HG02943 (cell line): ENCODE data around the gene NKAIN2.
"Not testable (repeated sequence)": the region's sequence is repeated elsewhere in the genome, so short reads cannot be mapped to it uniquely, and the experiment has no call there.

ENCODE experiments used
- ATAC-seq: cut with Tn5 transposase; IDR thresholded peaks from one replicate; pipeline ENCODE4 v1.9.1; 2021; ENCODE audit warnings: mild to moderate bottlenecking, low read depth, moderate library complexity; ENCODE audit not compliant: unreplicated experiment

The NKAIN2 gene

DNA sequence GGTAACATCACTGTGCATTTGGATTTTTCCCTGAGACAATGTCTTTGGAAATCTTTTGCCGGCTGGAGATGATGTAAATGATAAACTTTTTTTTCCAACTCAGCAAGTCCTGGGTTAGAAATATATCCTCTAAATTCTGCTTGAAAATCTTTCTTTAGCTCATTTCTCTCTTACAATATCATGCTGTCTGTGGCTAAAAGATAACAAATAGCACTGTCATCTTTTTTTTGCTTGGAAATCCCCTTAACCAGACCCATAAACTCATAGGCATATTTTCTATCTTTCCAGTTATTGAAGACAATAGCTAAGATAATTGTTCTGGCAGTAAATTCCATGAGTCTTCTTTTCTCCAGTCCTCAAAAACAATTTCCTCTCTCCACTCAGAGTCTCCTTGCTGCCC lies 481.5 kb downstream of the NKAIN2 start:
- no peak for ATAC-seq

- no peak for ATAC-seq
These were observed 491.0 kb downstream of the NKAIN2 start for GRCh38 chr6:124294574-124295200.

DNA sequence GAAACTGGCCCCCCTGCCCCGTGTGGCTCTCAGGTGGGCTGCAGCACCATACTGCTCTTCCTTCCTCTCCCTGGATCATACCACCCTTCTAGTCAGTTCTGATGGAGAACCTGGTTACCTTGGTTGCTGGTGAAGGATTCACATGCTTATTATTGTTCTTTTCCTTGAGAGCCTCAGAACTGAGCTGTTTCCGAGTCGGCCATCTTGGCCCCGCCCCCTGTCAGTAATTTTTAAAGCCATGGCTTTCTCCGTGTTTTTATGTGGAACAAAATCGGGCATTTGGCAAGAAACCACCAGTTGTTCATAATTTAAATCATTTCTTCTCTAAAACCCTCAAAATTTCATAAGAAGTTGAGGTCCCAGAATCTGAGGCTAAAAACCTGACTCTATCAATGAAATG lies 493.8 kb downstream of the NKAIN2 start:
- ATAC-seq = no peak

DNA sequence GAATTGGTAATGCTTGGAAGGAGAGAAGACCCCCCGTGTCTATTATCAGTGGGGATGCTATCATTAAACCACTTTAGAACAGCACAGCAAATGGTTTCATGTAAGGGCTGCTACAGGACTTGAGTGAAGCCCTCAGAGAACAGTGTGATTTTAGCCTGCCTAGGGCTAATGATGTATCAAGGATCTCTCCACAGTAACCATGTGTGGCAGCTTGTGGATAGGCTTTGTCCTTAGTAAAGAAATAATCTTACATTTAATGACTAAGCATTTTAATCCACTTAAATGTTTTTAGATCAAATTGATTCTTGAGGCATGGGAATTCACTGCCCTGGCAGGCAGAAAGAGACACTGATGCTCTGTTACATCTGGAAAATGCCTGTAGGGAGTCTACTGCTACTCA lies 495.1 kb downstream of the NKAIN2 start:
- ATAC-seq = no peak

DNA sequence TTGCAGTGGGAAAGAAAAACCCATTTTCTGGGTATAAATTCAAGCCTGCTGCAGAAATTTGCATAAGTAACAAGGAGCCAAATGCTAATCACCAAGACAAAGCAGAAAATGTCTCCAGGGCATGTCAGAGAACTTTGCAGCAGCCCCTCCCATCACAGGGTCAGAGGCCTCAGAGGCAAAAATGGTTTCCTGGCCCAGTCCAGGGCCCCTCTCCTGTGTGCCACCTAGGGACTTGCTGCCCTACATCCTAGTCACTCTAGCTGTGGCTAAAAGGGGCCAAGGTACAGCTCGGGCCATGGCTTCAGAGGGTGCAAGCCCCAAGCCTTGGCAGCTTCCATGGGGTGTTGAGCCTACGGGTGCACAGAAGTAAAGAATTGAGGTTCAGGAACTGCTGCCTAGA lies 497.2 kb downstream of the NKAIN2 start:
- ATAC-seq = not testable (repeated sequence)

DNA sequence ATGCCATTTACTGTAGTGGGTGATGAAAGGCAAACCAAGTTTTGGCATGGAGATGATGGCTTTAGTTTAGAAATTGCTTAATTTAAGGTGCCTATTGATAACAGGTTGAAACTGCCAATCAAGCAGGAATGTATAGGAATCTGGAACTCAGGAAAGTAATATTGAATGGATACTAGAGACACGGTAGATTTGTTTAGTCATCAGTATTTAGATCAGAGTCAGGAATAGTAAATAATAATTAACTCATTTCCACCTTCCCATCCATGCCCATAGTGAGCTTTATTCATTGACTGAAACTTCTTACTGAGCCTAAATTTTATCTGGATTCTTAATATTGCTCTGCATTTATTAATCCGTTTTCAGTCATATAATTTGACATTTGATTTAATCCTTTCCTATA lies 500.3 kb downstream of the NKAIN2 start:
- ATAC-seq = no peak

- no peak for ATAC-seq
These were observed 506.5 kb downstream of the NKAIN2 start for GRCh38 chr6:124310139-124310538.

DNA sequence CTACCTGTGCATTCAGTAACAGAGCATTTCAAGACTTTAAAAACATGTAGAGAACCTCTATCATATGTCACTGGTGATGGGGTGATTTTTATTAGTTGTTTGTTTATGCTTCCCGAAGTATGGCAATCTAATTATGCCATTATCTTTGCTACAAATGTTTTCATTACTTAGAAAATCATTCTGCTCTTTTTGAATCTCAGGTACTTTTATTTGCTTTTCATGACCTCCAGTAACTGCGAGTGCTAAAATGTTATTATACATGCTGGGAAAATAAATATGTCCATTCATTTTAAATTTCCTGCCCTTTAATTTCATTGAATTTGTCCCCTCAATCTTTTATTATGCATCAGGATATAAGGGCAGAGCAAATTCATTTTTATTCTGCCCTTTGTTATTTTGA lies 515.7 kb downstream of the NKAIN2 start:
- ATAC-seq = no peak

GRCh38 chr6:124324237-124324636 lies 520.6 kb downstream of the NKAIN2 start:
- ATAC-seq = no peak

DNA sequence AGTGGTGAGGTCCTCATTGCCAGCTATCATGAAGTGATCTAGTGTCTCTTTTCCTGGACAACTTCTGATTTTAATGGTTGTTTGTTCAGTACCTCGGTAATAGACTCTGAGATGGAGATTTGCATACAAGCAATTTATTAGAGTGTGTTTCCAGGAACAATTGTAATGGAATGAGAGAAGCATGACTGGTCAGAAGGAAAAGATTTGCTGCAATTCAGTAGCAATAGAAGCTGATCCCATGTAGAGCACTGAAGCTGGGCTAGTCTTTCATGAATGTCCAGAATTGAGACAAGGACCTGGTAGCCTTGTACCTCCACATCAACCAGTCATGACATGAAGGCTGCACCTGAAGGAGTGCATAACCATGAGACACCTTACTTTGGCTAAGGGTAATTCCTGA lies 526.5 kb downstream of the NKAIN2 start:
- no peak for ATAC-seq

- ATAC-seq = no peak
These were observed 530.7 kb downstream of the NKAIN2 start for GRCh38 chr6:124334359-124334758.

DNA sequence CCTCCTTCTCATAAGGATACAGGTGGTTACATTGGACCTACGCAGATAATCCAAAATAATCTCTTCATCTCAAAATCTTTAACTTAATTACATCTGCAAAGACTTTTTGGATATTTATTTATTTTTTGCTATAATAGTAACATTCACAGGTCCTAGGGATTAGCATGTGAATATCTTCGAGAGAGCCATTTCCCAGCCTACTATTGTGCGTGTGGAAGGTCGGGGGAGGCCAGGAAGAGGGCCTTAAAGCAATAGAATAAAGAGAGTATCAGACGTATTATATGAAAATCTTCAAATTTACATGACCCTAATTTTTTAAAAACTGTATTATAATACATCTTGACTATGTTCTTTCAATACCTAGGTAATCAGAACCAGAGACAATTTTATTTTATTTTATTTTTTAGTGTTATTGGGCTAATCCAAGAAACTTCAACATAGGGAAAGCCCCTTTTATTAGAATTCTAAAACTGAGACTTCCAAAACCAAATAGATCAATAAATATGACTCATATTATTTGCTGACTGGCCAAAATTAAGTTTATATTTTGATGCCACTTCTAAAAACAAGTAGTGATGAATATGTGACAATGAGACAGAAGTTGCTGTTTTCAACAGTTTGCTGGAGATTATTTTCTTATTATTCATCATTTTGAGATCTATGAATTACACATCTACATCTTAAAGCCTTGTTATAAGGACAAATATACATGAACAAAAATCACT lies 536.1 kb downstream of the NKAIN2 start:
- no peak for ATAC-seq

DNA sequence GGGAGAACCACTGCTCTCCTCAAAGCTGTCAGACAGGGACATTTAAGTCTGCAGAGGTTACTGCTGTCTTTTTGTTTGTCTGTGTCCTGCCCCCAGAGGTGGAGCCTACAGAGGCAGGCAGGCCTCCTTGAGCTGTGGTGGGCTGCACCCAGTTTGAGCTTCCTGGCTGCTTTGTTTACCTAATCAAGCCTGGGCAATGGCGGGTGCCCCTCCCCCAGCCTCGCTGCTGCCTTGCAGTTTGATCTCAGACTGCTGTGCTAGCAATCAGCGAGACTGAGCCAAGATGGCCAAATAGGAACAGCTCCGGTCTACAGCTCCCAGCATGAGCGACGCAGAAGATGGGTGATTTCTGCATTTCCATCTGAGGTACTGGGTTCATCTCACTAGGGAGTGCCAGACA lies 544.7 kb downstream of the NKAIN2 start:
- ATAC-seq = not testable (repeated sequence)

- ATAC-seq = no peak
These were observed 551.5 kb downstream of the NKAIN2 start for GRCh38 chr6:124355146-124355545.

DNA sequence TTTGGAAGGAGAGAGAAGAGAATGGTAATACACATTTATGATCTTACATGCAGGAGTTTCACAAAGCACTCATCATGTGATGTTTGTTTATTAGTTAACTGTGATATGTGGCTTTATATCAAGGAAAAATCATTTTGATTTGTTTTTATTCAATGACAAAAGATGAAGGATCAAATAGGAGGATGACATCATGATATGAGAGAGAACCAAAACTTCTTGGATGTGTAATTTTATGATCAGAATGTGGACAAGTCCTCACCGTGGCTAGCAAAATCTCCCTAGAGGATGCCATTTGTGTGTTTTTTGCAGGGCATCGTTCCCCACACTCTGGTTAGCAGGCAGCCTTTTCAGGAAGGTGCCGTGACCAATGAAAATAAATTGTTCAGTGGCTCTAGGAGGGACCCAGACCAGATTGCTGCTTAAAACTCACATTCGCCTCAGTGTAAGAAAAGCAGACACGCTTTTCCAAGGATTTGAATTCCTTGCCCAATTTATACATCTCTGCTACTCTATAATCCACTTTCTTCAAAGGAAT lies 552.7 kb downstream of the NKAIN2 start:
- ATAC-seq = no peak

DNA sequence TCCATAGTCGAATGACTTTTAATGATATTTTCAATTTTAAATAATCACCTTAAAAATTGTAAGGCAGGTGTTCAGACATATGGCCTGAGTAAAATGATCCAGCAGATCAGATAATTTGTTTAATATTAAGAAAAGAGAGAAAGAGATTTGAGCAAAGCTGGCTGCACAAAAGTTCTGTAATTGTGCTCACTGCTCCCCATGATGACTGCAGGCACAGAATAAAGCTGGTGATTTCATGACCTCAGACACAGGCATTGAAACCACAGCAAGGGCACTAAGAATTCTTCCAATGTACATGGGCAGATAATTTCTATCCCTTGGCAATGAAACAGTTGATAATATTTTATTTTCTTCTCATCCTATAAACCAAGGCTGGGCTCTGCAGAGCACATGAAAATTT lies 553.1 kb downstream of the NKAIN2 start:
- ATAC-seq = no peak

GRCh38 chr6:124368131-124368530 lies 564.5 kb downstream of the NKAIN2 start:
- ATAC-seq = no peak

GRCh38 chr6:124371974-124372475 lies 568.4 kb downstream of the NKAIN2 start:
- ATAC-seq = no peak

DNA sequence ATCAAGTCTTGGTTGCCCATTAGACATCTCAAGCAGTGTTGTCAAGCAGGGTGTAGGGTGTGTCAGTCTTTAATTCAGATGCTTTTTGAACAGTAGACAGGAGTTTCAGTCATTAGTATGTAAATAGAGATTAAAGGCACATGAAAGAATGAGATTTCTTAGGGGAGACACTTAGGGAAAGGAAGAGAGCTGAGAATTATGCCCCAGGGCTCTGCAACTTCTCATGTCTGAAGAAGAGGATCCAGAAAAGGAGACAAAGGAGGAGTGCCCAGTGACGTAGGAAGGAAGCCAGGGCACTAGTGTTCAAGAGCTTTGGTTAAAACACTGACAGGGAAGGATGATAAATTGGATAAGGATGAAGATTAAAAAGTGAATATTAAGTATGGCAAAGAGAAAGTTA lies 569.7 kb downstream of the NKAIN2 start:
- ATAC-seq = no peak

- ATAC-seq = no peak
These were observed 585.5 kb downstream of the NKAIN2 start for GRCh38 chr6:124389127-124389526.

DNA sequence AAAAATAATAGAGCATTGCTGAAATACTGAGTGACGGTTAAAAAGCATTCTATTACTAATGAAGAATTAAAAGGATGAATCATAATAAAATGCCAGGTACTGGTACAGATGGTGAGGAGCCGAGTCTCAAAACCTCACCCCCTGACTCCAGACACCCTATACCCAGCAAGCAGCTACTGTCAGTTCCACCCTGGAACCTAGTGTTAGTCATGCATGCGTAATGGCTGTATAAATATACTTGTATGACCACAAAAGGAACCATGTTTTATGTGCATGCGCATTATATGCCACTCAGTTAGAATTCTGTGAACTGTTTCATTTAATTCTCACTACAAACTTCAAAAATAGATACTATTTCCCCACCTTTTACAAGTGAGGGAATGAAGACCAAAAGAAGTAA lies 589.9 kb downstream of the NKAIN2 start:
- no peak for ATAC-seq

- no peak for ATAC-seq
These were observed 592.7 kb downstream of the NKAIN2 start for GRCh38 chr6:124396361-124396760.
